CD14-positive monocyte (primary cell): ENCODE measurements around the gene CCDC122. TPM values are rescaled to one million over a fixed set of nuclear protein-coding genes. Genes with fewer than 3 reads are reported as not detected.

Source experiments
- DNase-seq, 3 donors: peaks; one replicate each; pipeline ENCODE4 v3.0.0-alpha.2; 2011 to 2022
- H2AFZ ChIP-seq: 2 replicates; pipeline ENCODE4 v1.6.0; 2012; ENCODE audit warnings: mild to moderate bottlenecking, low read depth, low read length, inconsistent platforms; ENCODE audit not compliant: insufficient read depth, poor library complexity, severe bottlenecking
- H3K27ac ChIP-seq, 2 donors: 1 replicate in 1 of 2; 2 replicates in 1 of 2; pipeline ENCODE4 v1.5.1; 2012 to 2013; ENCODE audit warnings: low read length in 2 of 2, control low read depth in 1 of 2, inconsistent platforms in 1 of 2, low read depth in 1 of 2, mild to moderate bottlenecking in 1 of 2
- H3K27me3 ChIP-seq, 2 donors: one replicate each; pipeline versions ENCODE4 v1.6.0 to v1.6.1; 2011 to 2013; ENCODE audit warnings: low read length in 2 of 2; ENCODE audit not compliant: control insufficient read depth in 2 of 2, insufficient read depth in 2 of 2
- H3K36me3 ChIP-seq, 2 donors: replicated peaks in 1 of 2; 1 replicate in 1 of 2; 2 replicates in 1 of 2; pipeline versions ENCODE4 v1.5.1 to v1.6.1; 2012 to 2013; ENCODE audit warnings: low read length in 2 of 2, control low read depth in 1 of 2, inconsistent platforms in 1 of 2, mild to moderate bottlenecking in 1 of 2; ENCODE audit not compliant: insufficient read depth in 2 of 2, control insufficient read depth in 1 of 2
- H3K4me1 ChIP-seq, 2 donors: 1 replicate in 1 of 2; 2 replicates in 1 of 2; pipeline versions ENCODE4 v1.5.1 to v1.6.1; 2012 to 2013; ENCODE audit warnings: low read length in 2 of 2, control low read depth in 1 of 2, inconsistent platforms in 1 of 2, mild to moderate bottlenecking in 1 of 2, moderate library complexity in 1 of 2; ENCODE audit not compliant: insufficient read depth in 2 of 2, control insufficient read depth in 1 of 2
- H3K4me2 ChIP-seq: replicated peaks from 2 replicates; pipeline ENCODE3; 2012; ENCODE audit warnings: low read length, moderate library complexity, mild to moderate bottlenecking; ENCODE audit not compliant: poor library complexity, severe bottlenecking; ENCODE audit errors: extremely low read depth
- H3K4me3 ChIP-seq, 3 experiments: fragments of 200-600 bp in 1 of 3; sonication (generic) in 1 of 3; replicated peaks in 1 of 3; 1 replicate in 2 of 3; 2 replicates in 1 of 3; pipeline ENCODE4 v1.5.1; 2011 to 2013; ENCODE audit warnings: low read length in 3 of 3, mild to moderate bottlenecking in 3 of 3, control low read depth in 2 of 3, low read depth in 2 of 3, inconsistent platforms in 1 of 3, moderate library complexity in 1 of 3
- H3K79me2 ChIP-seq: 2 replicates; pipeline ENCODE4 v1.6.0; 2012; ENCODE audit warnings: mild to moderate bottlenecking, control low read depth, inconsistent platforms, low read length, moderate library complexity; ENCODE audit not compliant: insufficient read depth
- H3K9ac ChIP-seq: 2 replicates; pipeline ENCODE4 v1.6.0; 2017; ENCODE audit warnings: low read length, mild to moderate bottlenecking; ENCODE audit not compliant: insufficient read depth, poor library complexity, severe bottlenecking
- H3K9me3 ChIP-seq, 2 donors: replicated peaks in 1 of 2; 1 replicate in 1 of 2; 2 replicates in 1 of 2; pipeline versions ENCODE4 v1.5.1 to v1.6.1; 2012 to 2013; ENCODE audit warnings: low read length in 2 of 2, control low read depth in 1 of 2; ENCODE audit not compliant: control insufficient read depth in 1 of 2, insufficient read depth in 1 of 2
- H4K20me1 ChIP-seq: 2 replicates; pipeline ENCODE4 v1.6.0; 2012; ENCODE audit warnings: mild to moderate bottlenecking, low read length, control low read depth, moderate library complexity; ENCODE audit not compliant: insufficient read depth
- H3K27ac Mint-ChIP-seq, 7 donors: one replicate each; pipeline ENCODE4 v1.8.0; 2020; ENCODE audit warnings: mild to moderate bottlenecking in 7 of 7, mixed read lengths in 7 of 7, moderate library complexity in 6 of 7, inconsistent platforms in 2 of 7
- H3K27me3 Mint-ChIP-seq, 3 donors: one replicate each; pipeline ENCODE4 v1.8.0; 2021 to 2022; ENCODE audit warnings: low read depth in 3 of 3, mild to moderate bottlenecking in 3 of 3, mixed read lengths in 3 of 3, moderate library complexity in 3 of 3, inconsistent platforms in 1 of 3
- H3K36me3 Mint-ChIP-seq, 2 donors: one replicate each; pipeline ENCODE4 v1.8.0; 2020; ENCODE audit warnings: mixed read lengths in 2 of 2, inconsistent platforms in 1 of 2, mild to moderate bottlenecking in 1 of 2
- H3K4me1 Mint-ChIP-seq: one replicate; pipeline ENCODE4 v1.8.0; 2020; ENCODE audit warnings: mild to moderate bottlenecking, mixed read lengths
- H3K4me3 Mint-ChIP-seq, 2 donors: one replicate each; pipeline ENCODE4 v1.8.0; 2020; ENCODE audit warnings: mild to moderate bottlenecking in 2 of 2, mixed read lengths in 2 of 2, moderate library complexity in 1 of 2
- H3K9me3 Mint-ChIP-seq, 7 donors: one replicate each; pipeline ENCODE4 v1.8.0; 2020 to 2022; ENCODE audit warnings: mixed read lengths in 7 of 7, mild to moderate bottlenecking in 6 of 7, moderate library complexity in 6 of 7, inconsistent platforms in 2 of 7
- WGBS: methylation state at CpG from one replicate; pipeline ENCODE4 v1.1.5; 2013; ENCODE audit warnings: missing lambda C conversion rate; ENCODE audit not compliant: insufficient coverage; 5-methylcytosine and 5-hydroxymethylcytosine counted together
- intact Hi-C, 2 donors: fragments of 100-400 bp; cut with micrococcal nuclease; formaldehyde crosslinking; loops; one replicate each; pipeline versions ENCODE4 v1.15.0 to v1.15.1; 2023
- polyA plus RNA-seq, 3 donors: library from polyadenylated mRNA; depleted of rRNA in 1 of 3; unstranded in 2 of 3; stranded (reverse) in 1 of 3; fragments of 300-500 nt in 2 of 3; fragments of >200 nt in 1 of 3; fragmentation: Illumina TruSeq in 2 of 3; gene quantifications; 1 replicate in 2 of 3; 2 replicates in 1 of 3; pipeline ENCODE4 v1.2.3, GENCODE V29; 2012 to 2021
- TF ChIP-seq, protein P1 (sequence below): fragments of 200-600 bp; IDR thresholded peaks from one replicate; pipeline ENCODE4 v1.8.0; 2022; ENCODE audit warnings: antibody characterized with exemption, mild to moderate bottlenecking

The CCDC122 gene
- polyA plus RNA-seq, 3 donors, result 0.16 to 8.0 (median 0.52) TPM

DNA sequence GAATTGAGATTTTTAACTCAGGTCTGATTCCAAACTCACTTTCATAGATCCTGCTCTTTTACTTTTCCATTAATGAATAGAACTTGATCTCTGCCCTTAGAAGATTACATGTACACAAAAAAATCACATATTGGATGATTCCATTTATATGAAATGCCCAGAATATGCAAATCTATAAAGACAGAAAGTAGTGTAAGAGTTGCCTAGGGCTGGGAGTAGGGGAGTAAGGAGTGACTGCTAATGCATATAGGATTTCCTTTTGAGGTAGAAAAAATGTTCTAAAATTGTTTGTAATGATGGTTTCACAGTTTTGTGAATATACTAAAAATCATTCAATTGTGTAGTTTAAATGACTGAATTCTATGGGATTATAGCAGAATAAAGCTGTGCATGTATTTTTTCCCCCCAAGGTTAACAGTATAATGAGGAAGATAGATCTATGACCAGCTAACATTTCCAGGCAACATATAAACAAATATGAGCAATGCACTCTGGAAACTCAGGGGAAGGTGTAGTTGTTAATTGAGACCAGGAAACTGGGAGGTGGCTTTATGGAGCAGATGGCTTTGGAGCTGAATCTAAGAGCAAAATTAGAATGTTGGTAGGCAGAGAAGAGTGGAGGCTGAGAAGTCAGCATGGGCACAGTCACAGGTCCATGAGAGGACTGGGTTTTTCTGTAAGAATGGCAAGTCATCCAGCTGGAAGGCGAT, 41.6 kb upstream of the CCDC122 start:
- H3K27ac ChIP-seq, result no peak overlapping the region
- H3K4me3 ChIP-seq, result no peak overlapping the region
- H3K27ac Mint-ChIP-seq, result no peak overlapping the region
- no peak overlapping the region for H3K9ac ChIP-seq
- no peaks in the 10 kb centered on the region for H3K36me3 ChIP-seq
- peaks cover 0 to 7% (median 4%) of the 10 kb centered on the region in 7 donors for H3K9me3 Mint-ChIP-seq
- peaks cover 12 to 13% of the 10 kb centered on the region in 2 donors for H3K4me1 ChIP-seq
- no peaks in the 10 kb centered on the region for H4K20me1 ChIP-seq
- H3K9me3 ChIP-seq, result peaks cover 0 to 7% of the 10 kb centered on the region in 2 donors
- peak overlapping the region in 1 of 2 donors; percentile 67 for H3K4me3 Mint-ChIP-seq
- intact Hi-C loops, result no loop called here
- H3K4me2 ChIP-seq, result no peak overlapping the region
- no peak overlapping the region for H2AFZ ChIP-seq
- peaks cover 92 to 98% of the 10 kb centered on the region in 2 donors for H3K27me3 ChIP-seq
- DNase-seq, result no peak
- peaks cover 88 to 91% (median 89%) of the 10 kb centered on the region in 3 donors for H3K27me3 Mint-ChIP-seq
- H3K4me1 Mint-ChIP-seq, result peaks cover 14% of the 10 kb centered on the region
- H3K79me2 ChIP-seq, result no peaks in the 10 kb centered on the region
- TF ChIP-seq, protein P1, sequence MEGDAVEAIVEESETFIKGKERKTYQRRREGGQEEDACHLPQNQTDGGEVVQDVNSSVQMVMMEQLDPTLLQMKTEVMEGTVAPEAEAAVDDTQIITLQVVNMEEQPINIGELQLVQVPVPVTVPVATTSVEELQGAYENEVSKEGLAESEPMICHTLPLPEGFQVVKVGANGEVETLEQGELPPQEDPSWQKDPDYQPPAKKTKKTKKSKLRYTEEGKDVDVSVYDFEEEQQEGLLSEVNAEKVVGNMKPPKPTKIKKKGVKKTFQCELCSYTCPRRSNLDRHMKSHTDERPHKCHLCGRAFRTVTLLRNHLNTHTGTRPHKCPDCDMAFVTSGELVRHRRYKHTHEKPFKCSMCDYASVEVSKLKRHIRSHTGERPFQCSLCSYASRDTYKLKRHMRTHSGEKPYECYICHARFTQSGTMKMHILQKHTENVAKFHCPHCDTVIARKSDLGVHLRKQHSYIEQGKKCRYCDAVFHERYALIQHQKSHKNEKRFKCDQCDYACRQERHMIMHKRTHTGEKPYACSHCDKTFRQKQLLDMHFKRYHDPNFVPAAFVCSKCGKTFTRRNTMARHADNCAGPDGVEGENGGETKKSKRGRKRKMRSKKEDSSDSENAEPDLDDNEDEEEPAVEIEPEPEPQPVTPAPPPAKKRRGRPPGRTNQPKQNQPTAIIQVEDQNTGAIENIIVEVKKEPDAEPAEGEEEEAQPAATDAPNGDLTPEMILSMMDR, result no peak
- 100% methylated on average over 1 of the region's 1 CpG for WGBS
- H3K36me3 Mint-ChIP-seq, result no peaks in the 10 kb centered on the region

DNA sequence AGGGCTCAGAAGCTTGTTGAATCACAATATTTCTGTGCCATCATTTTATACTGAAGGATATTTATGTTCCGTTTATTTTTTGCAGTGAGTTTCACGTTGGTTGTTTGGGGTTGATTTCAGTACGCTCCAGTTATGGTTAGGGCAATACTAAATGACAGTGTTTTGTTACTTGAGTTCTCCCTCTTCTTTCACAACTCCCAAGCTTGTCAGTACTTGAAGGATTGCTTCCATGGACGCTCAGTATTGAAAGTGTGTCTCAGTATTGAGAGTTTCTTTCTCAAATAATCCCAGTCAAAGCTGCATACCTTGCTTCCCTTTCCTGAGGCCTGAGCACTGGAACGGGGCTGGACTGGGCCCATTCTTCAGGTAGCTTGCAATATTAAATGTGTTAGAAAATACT, 39.1 kb upstream of the CCDC122 start:
- intact Hi-C loops, result loop anchor here (10.0 kb wide), 2 partner anchors 126 to 136 kb away; no protein-coding TSS in a partner anchor
- peak overlapping the region in 1 of 2 donors; percentile 79 for H3K4me3 Mint-ChIP-seq
- H3K79me2 ChIP-seq, result no peaks in the 10 kb centered on the region
- no peaks in the 10 kb centered on the region for H3K36me3 Mint-ChIP-seq
- no peaks in the 10 kb centered on the region for H4K20me1 ChIP-seq
- H3K4me1 ChIP-seq, result no peaks in the 10 kb centered on the region
- H3K36me3 ChIP-seq, result no peaks in the 10 kb centered on the region
- no peaks in the 10 kb centered on the region for H3K4me1 Mint-ChIP-seq
- H2AFZ ChIP-seq, result no peak overlapping the region
- H3K27ac ChIP-seq, result no peak overlapping the region
- peaks cover 0 to 8% (median 3%) of the 10 kb centered on the region in 7 donors for H3K9me3 Mint-ChIP-seq
- no peak for DNase-seq
- peaks cover 0 to 7% of the 10 kb centered on the region in 2 donors for H3K9me3 ChIP-seq
- H3K27ac Mint-ChIP-seq, result no peak overlapping the region
- H3K27me3 ChIP-seq, result peaks cover 97 to 99% of the 10 kb centered on the region in 2 donors
- no peak overlapping the region for H3K4me2 ChIP-seq
- H3K27me3 Mint-ChIP-seq, result peaks cover 83 to 90% (median 84%) of the 10 kb centered on the region in 3 donors
- TF ChIP-seq, protein P1, result no peak
- no peak overlapping the region for H3K9ac ChIP-seq
- no peak overlapping the region for H3K4me3 ChIP-seq
- WGBS, result no CpG with 5 or more reads among the region's 5 CpGs
